ENCODE data around the gene PDGFD. TPM values are rescaled to one million over a fixed set of nuclear protein-coding genes. Genes with fewer than 3 reads are reported as not detected.
A peak's percentile ranks its signal among the peaks of the same experiment; 100 is the strongest.

The PDGFD gene
- total RNA-seq, 1 donor from 2014 or later, result 39.4 TPM

- DNase-seq, result no peak
Observed at GRCh38 chr11:103953797-103954486, 210.0 kb downstream of the PDGFD start.

GRCh38 chr11:103949781-103950180 is 214.2 kb downstream of the PDGFD start:
- no peak for DNase-seq

- DNase-seq, result no peak
Observed at GRCh38 chr11:103948187-103948763, 215.7 kb downstream of the PDGFD start.

- peak; percentile 12 for DNase-seq
Observed at GRCh38 chr11:103947546-103947919, 216.4 kb downstream of the PDGFD start.

- no peak for DNase-seq
Observed at GRCh38 chr11:103946793-103947545, 217.0 kb downstream of the PDGFD start.

GRCh38 chr11:103944251-103944940 is 219.6 kb downstream of the PDGFD start:
- no peak for DNase-seq

- DNase-seq, result no peak
Observed at GRCh38 chr11:103942646-103943045, 221.3 kb downstream of the PDGFD start.

GRCh38 chr11:103940551-103940950 is 223.4 kb downstream of the PDGFD start:
- no peak for DNase-seq

GRCh38 chr11:103939694-103940093 is 224.3 kb downstream of the PDGFD start:
- DNase-seq, result no peak

- no peak for DNase-seq
Observed at GRCh38 chr11:103936059-103936458, 227.9 kb downstream of the PDGFD start.

- no peak for DNase-seq
Observed at GRCh38 chr11:103935219-103935618, 228.7 kb downstream of the PDGFD start.

GRCh38 chr11:103929170-103929903 is 234.6 kb downstream of the PDGFD start:
- no peak for DNase-seq

GRCh38 chr11:103928802-103929161 is 235.2 kb downstream of the PDGFD start:
- no peak for DNase-seq

- no peak for DNase-seq
Observed at GRCh38 chr11:103928040-103928801, 235.7 kb downstream of the PDGFD start.

- DNase-seq, result peak; percentile 19
Observed at GRCh38 chr11:103927535-103927934, 236.4 kb downstream of the PDGFD start.

- DNase-seq, result no peak
Observed at GRCh38 chr11:103926990-103927389, 237.0 kb downstream of the PDGFD start.

- no peak for DNase-seq
Observed at GRCh38 chr11:103924166-103925013, 239.6 kb downstream of the PDGFD start.

- DNase-seq, result no peak
Observed at GRCh38 chr11:103923451-103923931, 240.5 kb downstream of the PDGFD start.

- no peak for DNase-seq
Observed at GRCh38 chr11:103920933-103921332, 243.0 kb downstream of the PDGFD start.

- no peak for DNase-seq
Observed at GRCh38 chr11:103920449-103920848, 243.5 kb downstream of the PDGFD start.
